Chondrocyte (in vitro differentiated cells): Measurements from ENCODE around the gene KCNQ1OT1. TPM values are rescaled to one million over a fixed set of nuclear protein-coding genes. Genes with fewer than 3 reads are reported as not detected.
A peak's percentile ranks its signal among the peaks of the same experiment; 100 is the strongest.

Experiments
- DNase-seq: peaks from one replicate; pipeline ENCODE4 v3.0.0; 2021; ENCODE audit warnings: mixed read lengths, low spot score
- H3K27ac Mint-ChIP-seq: one replicate; pipeline ENCODE4 v1.8.0; 2021; ENCODE audit warnings: mild to moderate bottlenecking, moderate library complexity, mixed read lengths; ENCODE audit not compliant: unreplicated experiment
- H3K27me3 Mint-ChIP-seq: 2 replicates; pipeline ENCODE4 v1.8.0; 2021; ENCODE audit warnings: low read depth, mixed read lengths
- H3K36me3 Mint-ChIP-seq: 2 replicates; pipeline ENCODE4 v1.8.0; 2021; ENCODE audit warnings: low read depth, mixed read lengths
- H3K4me1 Mint-ChIP-seq: 2 replicates; pipeline ENCODE4 v1.8.0; 2021; ENCODE audit warnings: low read depth, mild to moderate bottlenecking, mixed read lengths
- H3K4me3 Mint-ChIP-seq: one replicate; pipeline ENCODE4 v1.8.0; 2021; ENCODE audit warnings: mild to moderate bottlenecking, moderate library complexity, mixed read lengths; ENCODE audit not compliant: unreplicated experiment
- H3K9me3 Mint-ChIP-seq: 2 replicates; pipeline ENCODE4 v1.8.0; 2021; ENCODE audit warnings: low read depth, mixed read lengths
- CTCF ChIP-seq: fragments of 200-600 bp; sonication (generic); IDR thresholded peaks from 2 replicates; pipeline ENCODE4 v1.5.0; 2021; ENCODE audit warnings: antibody characterized with exemption, mild to moderate bottlenecking, moderate library complexity
- total RNA-seq: library from RNA; stranded (reverse); gene quantifications from 3 replicates; pipeline ENCODE4 v1.2.1, GENCODE V29; 2021

KCNQ1OT1 gene
- total RNA-seq, 1 donor from 2014 or later: 2.5 TPM

GRCh38 chr11:2573240-2574042 lies 126.4 kb downstream of the KCNQ1OT1 start:
- no peak for TF ChIP-seq CTCF

DNA sequence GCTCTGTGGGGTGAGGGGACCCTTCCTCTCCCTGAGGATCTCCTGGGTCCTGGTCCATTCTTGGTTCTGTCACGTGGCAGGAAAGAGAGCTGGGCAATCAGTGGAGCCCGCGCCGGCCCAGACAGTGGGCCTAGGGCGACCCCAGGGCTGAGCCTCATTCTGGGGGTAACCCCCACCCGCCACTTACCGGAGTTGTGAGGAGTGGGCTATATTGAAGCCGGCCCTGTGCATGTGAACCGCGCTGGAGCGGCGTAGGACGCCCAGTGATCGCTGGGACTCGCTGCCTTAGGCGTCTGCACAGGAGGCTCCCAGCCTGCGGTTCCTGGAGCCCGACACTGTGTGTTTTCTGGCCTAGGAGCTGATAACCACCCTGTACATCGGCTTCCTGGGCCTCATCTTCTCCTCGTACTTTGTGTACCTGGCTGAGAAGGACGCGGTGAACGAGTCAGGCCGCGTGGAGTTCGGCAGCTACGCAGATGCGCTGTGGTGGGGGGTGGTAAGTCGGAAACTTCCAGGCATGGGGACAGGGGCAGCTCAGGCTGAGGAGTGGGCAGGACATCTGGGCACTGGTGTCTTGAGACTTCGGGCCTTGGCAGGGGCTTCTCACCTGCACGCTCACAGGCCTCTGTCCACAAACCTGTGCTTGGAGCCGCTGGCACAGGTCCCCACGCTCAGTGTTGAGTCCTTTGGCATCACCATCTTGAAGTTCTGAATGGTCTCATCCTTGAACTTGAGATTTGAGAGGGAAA lies 127.1 kb downstream of the KCNQ1OT1 start:
- no peak for TF ChIP-seq CTCF
- Mint-ChIP-seq H3K9me3 (no peaks in the 10 kb centered on the region), H3K27ac (no peak overlapping the region), H3K4me1 (no peaks in the 10 kb centered on the region), H3K27me3 (no peaks in the 10 kb centered on the region), H3K4me3 (no peak overlapping the region), H3K36me3 (no peaks in the 10 kb centered on the region)
- peak; percentile 74 for DNase-seq

More at GRCh38 chr11:2573240-2574042, 126.4 kb downstream of the KCNQ1OT1 start:
- H3K4me3 Mint-ChIP-seq: no peak overlapping the region
- H3K4me1 Mint-ChIP-seq: peaks cover 4% of the 10 kb centered on the region
- no peak overlapping the region for H3K27ac Mint-ChIP-seq
- peak; percentile 83 for DNase-seq
- no peaks in the 10 kb centered on the region for H3K36me3 Mint-ChIP-seq
- no peaks in the 10 kb centered on the region for H3K9me3 Mint-ChIP-seq
- no peaks in the 10 kb centered on the region for H3K27me3 Mint-ChIP-seq

GRCh38 chr11:2571598-2572281 lies 128.1 kb downstream of the KCNQ1OT1 start:
- Mint-ChIP-seq H3K27me3 (no peaks in the 10 kb centered on the region), H3K4me1 (no peaks in the 10 kb centered on the region), H3K9me3 (no peaks in the 10 kb centered on the region), H3K4me3 (no peak overlapping the region), H3K27ac (no peak overlapping the region), H3K36me3 (no peaks in the 10 kb centered on the region)
- peak; percentile 77 for DNase-seq
- no peak for TF ChIP-seq CTCF

DNA sequence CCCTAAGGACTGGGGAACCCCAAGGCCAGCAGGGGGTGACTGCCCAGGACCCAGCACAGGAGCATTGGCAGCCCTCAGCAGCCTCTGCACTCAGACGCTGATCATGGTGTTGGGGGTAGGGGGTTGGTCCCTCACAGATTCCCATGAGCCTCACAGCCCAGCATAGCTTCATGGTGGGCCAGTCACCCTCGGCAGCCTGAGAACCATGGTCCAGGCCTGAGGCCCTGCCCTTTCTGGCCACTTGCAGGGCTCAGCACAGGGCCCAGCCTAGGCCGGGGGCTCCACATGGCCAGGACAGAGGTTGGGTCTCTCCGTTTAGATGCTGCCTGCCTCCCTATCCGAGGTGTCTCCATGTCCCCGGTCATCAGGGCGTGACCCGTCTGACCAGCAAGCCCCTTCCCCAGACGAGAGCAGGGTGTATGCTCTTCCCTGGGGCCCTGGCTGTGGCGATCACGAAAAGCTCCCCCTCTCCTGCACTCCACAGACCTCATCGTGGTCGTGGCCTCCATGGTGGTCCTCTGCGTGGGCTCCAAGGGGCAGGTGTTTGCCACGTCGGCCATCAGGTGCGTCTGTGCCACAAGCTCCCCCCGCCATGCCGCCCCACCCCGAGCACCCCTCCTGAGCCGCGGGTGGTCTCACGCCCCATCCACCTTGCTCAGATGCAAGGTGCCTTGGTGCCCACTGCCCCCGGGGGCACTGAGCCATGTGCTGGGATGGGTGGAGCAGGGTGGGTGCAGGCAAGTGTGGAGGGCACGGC lies 128.8 kb downstream of the KCNQ1OT1 start:
- H3K4me3 Mint-ChIP-seq: no peak overlapping the region
- H3K4me1 Mint-ChIP-seq: no peaks in the 10 kb centered on the region
- no peaks in the 10 kb centered on the region for H3K9me3 Mint-ChIP-seq
- H3K36me3 Mint-ChIP-seq: no peaks in the 10 kb centered on the region
- no peak for TF ChIP-seq CTCF
- DNase-seq: peak; percentile 82
- H3K27ac Mint-ChIP-seq: no peak overlapping the region
- no peaks in the 10 kb centered on the region for H3K27me3 Mint-ChIP-seq
